Thyroid gland (tissue), 4 donors: Measurements from ENCODE around the gene STYXL2.

ENCODE experiments used
- CTCF ChIP-seq, 6 experiments: fragments of 200-600 bp in 3 of 6; fragments of 450-650 bp in 3 of 6; sonication (generic) in 3 of 6; IDR thresholded peaks; one replicate each; pipeline ENCODE4 v1.5.1; 2016 to 2019; ENCODE audit warnings: antibody characterized with exemption in 6 of 6, mild to moderate bottlenecking in 2 of 6, inconsistent platforms in 1 of 6, moderate library complexity in 1 of 6
- POLR2A ChIP-seq, 2 donors: fragments of 450-650 bp; IDR thresholded peaks; one replicate each; pipeline ENCODE4 v1.6.1; 2017; ENCODE audit warnings: antibody characterized with exemption in 2 of 2, mild to moderate bottlenecking in 2 of 2, moderate library complexity in 1 of 2

GRCh38 chr1:167115655-167116054 is 21.8 kb downstream of the STYXL2 start:
- no peak for TF ChIP-seq CTCF (IDR thresholded peaks at IDR 0.05)
- no peak for TF ChIP-seq POLR2A (IDR thresholded peaks at IDR 0.05)
